Left forelimb (tissue), 1 donor: ENCODE data around the gene LRIG1.

ENCODE experiments used
- DNase-seq: peaks from one replicate; pipeline ENCODE4 v3.0.0-alpha.2; 2018; ENCODE audit warnings: low spot score

The LRIG1 gene

GRCh38 chr3:66470956-66471686 lies 29.7 kb downstream of the LRIG1 start:
- no peak for DNase-seq

GRCh38 chr3:66470285-66470684 lies 30.5 kb downstream of the LRIG1 start:
- no peak for DNase-seq

GRCh38 chr3:66469220-66469640 lies 31.6 kb downstream of the LRIG1 start:
- no peak for DNase-seq

GRCh38 chr3:66467996-66468735 lies 32.7 kb downstream of the LRIG1 start:
- DNase-seq = no peak

- DNase-seq = no peak
Observed at GRCh38 chr3:66466606-66467270, 34.1 kb downstream of the LRIG1 start.

GRCh38 chr3:66465587-66465986 lies 35.2 kb downstream of the LRIG1 start:
- no peak for DNase-seq

- DNase-seq = no peak
Observed at GRCh38 chr3:66465034-66465433, 35.8 kb downstream of the LRIG1 start.

GRCh38 chr3:66464512-66464894 lies 36.3 kb downstream of the LRIG1 start:
- no peak for DNase-seq

GRCh38 chr3:66463730-66464511 lies 36.9 kb downstream of the LRIG1 start:
- no peak for DNase-seq

GRCh38 chr3:66463054-66463631 lies 37.7 kb downstream of the LRIG1 start:
- DNase-seq = no peak

GRCh38 chr3:66457252-66457651 lies 43.6 kb downstream of the LRIG1 start:
- DNase-seq = no peak

- no peak for DNase-seq
Observed at GRCh38 chr3:66456711-66457173, 44.1 kb downstream of the LRIG1 start.

- DNase-seq = no peak
Observed at GRCh38 chr3:66454464-66454859, 46.4 kb downstream of the LRIG1 start.

- DNase-seq = no peak
Observed at GRCh38 chr3:66453651-66454463, 47.0 kb downstream of the LRIG1 start.

GRCh38 chr3:66452303-66453011 lies 48.4 kb downstream of the LRIG1 start:
- no peak for DNase-seq

- DNase-seq = no peak
Observed at GRCh38 chr3:66451766-66452165, 49.1 kb downstream of the LRIG1 start.

GRCh38 chr3:66450390-66451022 lies 50.3 kb downstream of the LRIG1 start:
- DNase-seq = peak; percentile 77

- DNase-seq = no peak
Observed at GRCh38 chr3:66449411-66449974, 51.3 kb downstream of the LRIG1 start.

- DNase-seq = no peak
Observed at GRCh38 chr3:66444146-66444644, 56.6 kb downstream of the LRIG1 start.
